Prostate gland (tissue), 2 donors: ENCODE measurements around the gene MNT.

Experiments
- POLR2AphosphoS5 ChIP-seq: sonication (generic); formaldehyde crosslinking; IDR thresholded peaks from one replicate; pipeline ENCODE4 v1.6.1; 2017; ENCODE audit warnings: antibody characterized with exemption
- TF ChIP-seq, protein P1 (sequence below), 4 experiments: fragments of 200-600 bp in 2 of 4; fragments of 450-650 bp in 2 of 4; sonication (generic) in 2 of 4; IDR thresholded peaks; 1 replicate in 3 of 4; 2 replicates in 1 of 4; pipeline ENCODE4 v1.5.1; 2016 to 2019; ENCODE audit warnings: antibody characterized with exemption in 4 of 4, mild to moderate bottlenecking in 2 of 4, moderate library complexity in 2 of 4

DNA sequence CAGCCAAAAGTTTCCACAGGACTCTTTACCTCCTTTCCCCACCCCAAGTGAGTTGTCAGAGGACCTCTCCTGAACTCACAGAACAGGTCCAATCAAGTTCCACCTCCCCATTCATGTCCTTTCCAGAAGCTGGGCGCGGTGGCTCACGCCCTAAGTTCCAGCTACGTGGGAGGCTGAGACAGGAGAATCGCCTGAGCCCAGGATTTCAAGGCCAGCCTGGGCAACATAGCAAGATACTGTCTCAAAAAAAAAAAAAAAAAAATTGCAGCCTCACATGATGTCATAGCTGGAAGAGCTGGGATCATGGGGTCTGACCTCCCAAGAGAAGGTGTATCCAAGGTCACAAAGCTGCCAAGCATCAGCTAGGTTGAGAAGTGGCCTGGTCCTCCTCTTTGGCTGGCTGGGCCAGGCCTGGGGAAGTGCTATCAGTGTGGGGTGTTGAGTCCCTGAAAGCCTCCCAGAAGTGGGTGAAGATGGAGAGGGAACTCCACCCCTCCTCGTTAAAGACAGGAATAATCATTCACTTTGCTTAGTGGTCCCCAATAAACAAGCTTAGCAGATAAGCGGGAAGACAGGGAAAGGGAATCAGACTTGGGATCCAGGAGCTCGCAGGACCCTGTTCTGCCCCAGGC is 5.5 kb upstream of the MNT start:
- TF ChIP-seq, protein P1, sequence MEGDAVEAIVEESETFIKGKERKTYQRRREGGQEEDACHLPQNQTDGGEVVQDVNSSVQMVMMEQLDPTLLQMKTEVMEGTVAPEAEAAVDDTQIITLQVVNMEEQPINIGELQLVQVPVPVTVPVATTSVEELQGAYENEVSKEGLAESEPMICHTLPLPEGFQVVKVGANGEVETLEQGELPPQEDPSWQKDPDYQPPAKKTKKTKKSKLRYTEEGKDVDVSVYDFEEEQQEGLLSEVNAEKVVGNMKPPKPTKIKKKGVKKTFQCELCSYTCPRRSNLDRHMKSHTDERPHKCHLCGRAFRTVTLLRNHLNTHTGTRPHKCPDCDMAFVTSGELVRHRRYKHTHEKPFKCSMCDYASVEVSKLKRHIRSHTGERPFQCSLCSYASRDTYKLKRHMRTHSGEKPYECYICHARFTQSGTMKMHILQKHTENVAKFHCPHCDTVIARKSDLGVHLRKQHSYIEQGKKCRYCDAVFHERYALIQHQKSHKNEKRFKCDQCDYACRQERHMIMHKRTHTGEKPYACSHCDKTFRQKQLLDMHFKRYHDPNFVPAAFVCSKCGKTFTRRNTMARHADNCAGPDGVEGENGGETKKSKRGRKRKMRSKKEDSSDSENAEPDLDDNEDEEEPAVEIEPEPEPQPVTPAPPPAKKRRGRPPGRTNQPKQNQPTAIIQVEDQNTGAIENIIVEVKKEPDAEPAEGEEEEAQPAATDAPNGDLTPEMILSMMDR (IDR thresholded peaks at IDR 0.05) = no peak
- no peak for TF ChIP-seq POLR2AphosphoS5
